A172 (cell line): Measurements from ENCODE around the gene FOXP1. TPM values are rescaled to one million over a fixed set of nuclear protein-coding genes. Genes with fewer than 3 reads are reported as not detected.

ENCODE experiments used
- DNase-seq: peaks from one replicate; pipeline ENCODE4 v3.0.0-alpha.2; 2015; ENCODE audit warnings: low spot score
- total RNA-seq: library from RNA; depleted of rRNA; stranded (reverse); fragments of >200 nt; shearing (Covaris generic); gene quantifications from 2 replicates; pipeline ENCODE4 v1.2.3, GENCODE V29; 2014

FOXP1 gene
- total RNA-seq, 1 experiment from 2014 or later: 10.3 TPM

- DNase-seq: no peak
Measured at GRCh38 chr3:71266875-71267274, 316.7 kb downstream of the FOXP1 start.

GRCh38 chr3:71265365-71265915 is 318.1 kb downstream of the FOXP1 start:
- DNase-seq: no peak

DNA sequence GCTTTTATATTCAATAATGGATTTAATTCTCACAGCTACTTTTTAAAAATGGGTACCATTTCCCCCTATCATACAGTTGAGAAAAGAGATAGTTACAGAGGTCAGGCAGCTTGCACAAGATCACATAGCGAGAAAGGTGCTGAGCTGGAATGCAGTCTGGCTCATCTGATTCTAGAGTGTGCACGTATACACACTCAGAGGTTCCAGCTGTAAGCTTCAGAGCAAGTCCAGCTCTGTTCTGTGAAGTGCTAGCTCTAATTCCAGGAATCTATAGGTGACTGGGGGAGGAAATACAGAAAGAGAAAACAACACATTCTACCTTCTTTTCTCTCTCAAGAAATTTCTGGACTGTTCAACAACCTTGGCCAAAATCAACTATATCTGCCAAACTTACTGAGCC is 318.7 kb downstream of the FOXP1 start:
- DNase-seq: no peak

DNA sequence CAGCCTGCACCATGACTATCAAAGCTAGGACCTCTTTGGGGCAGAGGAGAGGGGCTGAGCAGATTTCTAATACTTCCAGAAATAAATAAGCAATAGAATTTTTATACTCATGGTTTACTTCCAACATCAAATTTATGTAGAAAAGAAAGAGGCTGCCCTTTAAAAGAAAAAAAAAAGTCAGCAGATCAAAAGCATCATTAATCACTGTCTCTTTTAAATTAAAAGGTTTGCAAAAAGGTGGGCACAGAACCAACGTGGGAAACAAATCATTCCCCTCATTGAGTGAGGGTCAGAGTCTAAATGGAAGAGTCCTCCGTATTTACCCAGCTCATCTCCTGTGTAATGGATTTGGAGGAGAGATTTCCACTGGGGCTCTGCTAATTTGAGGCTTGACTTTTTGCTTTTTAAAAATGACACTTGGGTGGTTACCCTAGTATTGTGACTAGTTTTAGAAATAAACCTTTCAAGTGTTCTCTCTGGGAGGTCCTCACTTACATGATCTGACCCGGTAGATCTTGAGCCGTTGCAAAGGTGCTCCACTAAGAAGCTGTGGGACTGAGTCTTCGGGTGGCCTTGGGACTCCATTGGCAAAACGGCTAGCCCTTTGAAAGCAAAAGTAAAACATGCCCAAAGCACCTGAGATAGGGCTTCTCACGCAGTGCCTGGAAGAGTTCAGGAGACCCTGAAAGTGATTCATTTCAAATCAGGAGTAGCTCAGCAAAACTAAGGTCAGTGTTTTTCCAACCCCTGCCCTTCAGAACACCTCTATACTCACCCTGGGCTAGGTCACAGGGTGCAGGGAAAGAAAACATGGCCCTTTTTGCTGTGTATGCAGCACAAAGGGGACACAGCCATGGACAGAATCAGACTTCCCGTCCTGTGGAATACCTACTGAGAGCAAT is 320.9 kb downstream of the FOXP1 start:
- DNase-seq: no peak

DNA sequence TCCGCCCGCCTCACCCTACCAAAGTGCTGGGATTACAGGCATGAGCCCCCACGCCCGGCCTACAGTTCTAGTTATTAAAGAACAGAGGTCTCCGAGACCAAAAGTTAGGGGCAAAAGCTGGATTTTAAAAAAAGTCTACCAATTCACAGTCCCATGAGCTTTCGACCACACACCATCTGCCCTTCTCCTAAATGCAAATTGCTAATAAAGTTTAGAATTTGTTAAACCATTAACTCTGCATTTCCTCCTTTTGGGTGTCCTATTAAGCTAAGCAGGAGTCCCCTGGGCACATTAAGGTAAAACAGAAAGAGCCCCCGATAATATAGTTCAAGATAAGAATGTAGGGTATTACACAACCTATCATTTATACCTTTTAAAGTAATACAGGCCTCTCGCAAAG is 322.7 kb downstream of the FOXP1 start:
- DNase-seq: no peak

DNA sequence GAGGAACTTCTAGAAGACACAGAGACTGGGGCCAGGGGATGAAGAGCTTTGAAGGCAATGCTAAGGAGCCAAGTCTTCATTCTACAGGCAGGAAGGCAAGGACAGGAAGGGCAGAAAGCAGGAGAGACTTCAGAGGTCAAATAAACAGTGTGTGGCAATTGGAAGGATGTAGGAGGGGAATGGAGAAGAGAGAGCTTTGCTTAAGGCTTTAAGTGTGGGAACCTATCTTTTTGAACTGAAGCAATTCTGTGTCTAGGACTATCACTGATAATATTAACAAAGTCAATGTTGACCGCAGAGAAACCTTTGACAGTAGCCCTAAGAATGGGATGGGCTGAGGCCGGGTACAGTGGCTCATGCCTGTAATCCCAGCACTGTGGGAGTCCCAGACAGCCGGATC is 325.0 kb downstream of the FOXP1 start:
- no peak for DNase-seq

DNA sequence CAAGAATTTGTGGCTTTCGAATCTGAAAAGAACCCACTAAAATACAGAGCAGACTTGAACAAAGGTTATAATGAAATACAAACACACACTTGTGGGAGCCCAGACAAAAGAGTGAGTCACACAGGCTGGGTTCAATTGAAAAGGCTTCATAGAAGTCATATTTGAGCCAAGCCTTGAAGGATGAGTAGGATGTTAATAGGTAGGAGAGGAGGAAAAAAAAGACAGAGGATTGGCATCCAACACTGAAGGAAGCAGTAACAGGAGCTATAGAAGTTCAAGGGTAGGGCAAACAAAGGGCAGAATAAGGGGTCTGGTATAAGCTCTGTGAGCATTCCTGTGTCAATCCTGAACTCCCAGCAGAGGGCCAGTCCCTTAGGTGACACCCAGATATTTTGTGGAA is 325.4 kb downstream of the FOXP1 start:
- DNase-seq: peak; percentile 56

GRCh38 chr3:71255498-71255897 is 328.0 kb downstream of the FOXP1 start:
- DNase-seq: no peak

GRCh38 chr3:71254281-71255057 is 329.1 kb downstream of the FOXP1 start:
- DNase-seq: no peak

GRCh38 chr3:71253169-71253568 is 330.4 kb downstream of the FOXP1 start:
- DNase-seq: no peak

GRCh38 chr3:71252466-71252865 is 331.1 kb downstream of the FOXP1 start:
- DNase-seq: no peak

DNA sequence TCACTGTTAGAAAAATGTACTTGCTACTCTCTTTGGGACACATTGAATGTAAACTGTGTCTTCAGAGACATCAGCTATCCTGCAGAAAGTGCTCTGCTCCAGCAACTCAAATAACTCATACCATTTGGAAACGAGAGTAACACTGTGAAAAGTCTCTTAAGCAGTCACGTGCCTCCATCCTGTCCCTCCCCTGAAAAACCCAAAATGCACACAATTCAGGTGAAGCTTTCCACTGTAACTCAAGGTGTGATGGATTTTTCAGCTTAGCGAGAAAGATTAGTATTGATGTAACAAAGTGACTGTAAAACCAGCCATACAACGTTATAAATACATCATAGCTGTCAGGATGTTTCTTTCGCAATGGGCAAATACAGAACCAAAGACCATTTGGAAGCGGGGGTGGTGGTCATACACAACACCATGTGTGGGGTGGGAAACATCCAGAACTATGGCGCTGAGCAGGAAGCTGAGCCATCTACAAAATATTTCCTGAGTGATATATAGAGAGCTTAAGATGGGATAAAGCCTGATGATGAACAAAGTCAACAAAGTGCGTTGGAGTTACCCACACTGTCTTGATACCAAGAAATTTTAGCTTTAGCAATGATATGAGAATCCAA is 332.3 kb downstream of the FOXP1 start:
- peak; percentile 68 for DNase-seq

DNA sequence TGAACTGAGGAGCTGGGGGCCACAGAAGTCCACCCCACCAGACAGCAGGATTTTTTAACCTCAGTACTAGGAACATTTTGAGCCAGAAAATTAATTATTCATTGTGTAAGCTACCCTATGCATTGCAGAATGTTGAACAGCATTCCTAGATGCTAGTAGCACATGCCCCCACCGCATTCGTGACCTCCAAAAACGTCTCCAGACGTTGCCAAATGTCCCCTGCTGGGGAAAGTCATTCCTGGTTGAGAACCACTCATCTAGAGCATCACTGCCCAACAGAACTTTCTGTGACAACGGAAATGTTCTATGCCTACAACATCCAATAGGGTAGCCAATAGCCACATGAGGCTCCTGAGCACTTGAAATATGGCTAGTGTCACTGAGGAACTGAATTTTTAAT is 333.5 kb downstream of the FOXP1 start:
- no peak for DNase-seq

DNA sequence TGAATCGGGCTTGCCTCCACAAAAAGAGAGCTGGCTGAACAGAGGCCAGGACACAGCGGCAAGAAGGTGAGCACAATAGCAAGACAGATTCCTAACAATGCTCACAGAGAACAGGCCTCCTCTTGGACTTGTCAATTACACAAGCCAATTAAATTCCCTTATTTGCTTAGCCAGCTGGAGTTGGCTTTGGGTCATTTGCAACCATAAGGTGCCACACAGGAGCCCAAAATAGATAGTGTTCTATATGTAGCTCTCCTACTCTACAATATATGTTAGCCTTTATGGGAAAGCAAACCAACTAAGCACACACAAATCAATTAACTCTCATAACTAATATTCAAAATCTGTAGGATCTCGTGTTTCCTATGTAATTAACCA is 335.6 kb downstream of the FOXP1 start:
- DNase-seq: no peak

DNA sequence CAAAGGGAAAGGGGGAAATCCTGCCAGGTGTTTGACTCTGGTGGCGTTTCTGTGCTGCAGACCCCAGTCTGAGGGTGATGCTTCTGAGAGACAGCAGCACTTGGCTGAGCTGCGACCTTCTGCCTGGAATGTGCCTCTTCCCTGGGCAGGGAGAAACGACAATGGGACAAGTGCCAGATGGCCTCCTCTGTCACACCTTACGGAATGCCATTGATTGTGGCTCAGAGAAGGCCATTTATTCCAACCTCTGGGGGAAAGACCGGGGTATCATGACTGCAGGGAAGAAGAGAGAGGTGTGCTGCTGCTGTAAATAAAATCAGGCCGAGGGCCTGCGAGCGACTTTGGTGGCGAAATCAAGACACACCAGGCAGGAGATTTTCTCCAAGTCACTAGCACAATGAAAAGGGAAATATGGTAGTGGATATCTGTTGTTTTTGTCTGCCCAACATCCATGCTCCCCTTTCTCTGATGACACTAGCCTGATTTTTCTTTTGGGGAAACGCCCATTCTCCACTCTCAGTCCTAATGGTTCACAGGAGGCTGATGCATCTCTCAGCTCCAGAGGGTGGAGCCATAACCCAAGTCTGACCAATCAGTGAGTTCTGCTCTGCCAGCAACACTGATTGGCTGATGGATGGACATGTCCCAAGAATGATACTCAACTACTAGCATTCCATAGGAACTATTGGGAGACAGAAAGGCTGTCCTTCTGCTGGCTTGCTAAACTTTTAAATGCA is 336.1 kb downstream of the FOXP1 start:
- DNase-seq: peak; percentile 66

DNA sequence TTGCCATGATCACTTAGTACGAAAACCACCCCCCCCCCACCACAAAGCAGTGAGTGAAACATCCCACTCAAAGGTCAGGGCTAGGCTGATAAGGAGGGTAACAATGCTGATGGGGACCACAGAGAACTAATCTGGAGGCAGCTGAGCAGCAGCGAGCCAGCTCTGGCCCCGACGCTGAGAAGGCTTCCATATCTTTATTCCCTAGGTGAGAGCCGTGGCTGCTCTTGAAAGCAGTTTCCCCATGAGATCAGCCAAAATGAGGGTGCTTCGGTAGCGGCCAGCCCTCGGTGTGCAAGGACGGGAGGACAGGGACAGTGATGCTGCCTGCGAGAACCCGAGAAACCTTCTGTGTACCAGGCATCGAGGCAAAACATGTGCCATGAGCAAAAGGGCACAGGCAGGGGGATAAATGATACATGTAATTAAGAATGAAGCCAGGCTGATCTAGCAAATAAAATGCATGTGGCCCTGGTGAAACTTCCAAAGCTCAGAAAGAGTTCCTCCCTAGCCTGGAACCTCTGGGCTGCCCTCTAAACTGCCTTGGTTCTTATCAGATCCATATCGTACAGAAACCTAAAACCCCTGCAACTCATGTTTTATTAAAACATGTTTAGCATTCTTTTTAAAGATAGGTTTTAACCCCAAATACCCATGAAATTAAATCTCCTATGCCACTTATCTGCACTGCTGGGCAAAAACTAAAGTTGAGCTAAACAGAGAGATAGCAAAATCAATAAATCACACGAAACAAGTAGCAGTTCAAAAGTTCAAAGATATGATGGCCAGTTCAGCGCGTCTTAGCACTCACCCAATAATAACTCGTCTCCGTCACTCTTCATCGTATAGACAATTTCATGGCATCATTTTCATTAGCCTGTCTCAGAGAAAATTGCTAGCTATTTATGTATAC is 337.3 kb downstream of the FOXP1 start:
- no peak for DNase-seq

- DNase-seq: no peak
Measured at GRCh38 chr3:71244826-71245488, 338.6 kb downstream of the FOXP1 start.

DNA sequence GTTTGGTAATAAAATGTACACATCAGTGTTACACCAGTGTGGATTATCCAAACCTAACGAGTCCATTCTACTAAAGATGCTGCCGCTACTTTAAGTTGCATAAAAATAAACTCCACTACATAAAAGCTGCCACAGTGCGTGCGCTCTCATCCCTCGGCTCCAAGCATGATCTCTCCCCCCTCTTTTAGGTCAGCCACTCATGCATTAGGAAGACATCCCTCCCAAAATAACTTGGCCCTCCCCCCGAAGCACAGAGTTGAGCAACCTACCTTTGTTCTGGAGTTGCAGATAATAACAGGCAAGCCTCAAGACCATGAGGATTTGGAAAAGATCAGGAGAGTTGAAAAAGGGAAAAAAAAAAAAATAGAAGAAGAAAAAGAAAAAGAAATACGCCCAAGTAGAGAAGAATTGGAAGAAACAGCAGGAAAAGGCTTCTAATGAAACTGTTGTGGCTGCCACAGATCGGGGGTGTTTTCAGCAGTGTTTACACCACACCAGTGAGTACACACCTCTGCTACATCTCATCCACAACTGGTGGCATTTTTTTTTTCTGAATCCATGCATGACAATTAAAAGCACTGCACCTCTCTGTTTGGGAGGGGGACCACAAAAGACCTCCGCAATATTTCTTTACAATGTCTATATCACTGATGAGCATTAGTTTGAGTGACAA is 339.2 kb downstream of the FOXP1 start:
- DNase-seq: no peak

DNA sequence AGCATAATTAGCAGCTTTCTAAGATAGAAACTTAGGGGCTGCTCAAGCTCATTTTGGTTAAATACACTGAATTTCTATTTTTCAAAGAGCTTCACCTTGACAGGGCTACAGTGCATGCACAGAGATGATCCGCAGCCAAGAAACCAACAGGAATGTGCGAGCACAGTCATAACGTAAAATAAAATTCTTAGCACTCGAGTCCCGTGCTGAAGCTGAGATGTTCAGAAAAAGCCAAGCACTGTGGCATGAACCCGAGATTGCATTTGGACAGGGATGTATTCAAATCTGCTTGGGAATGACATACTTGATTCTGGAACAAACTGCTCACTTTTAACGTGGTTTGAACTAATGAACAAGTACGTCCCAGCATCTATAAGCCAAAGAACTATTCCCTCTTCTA is 340.3 kb downstream of the FOXP1 start:
- DNase-seq: no peak
